GM13977 (cell line): ENCODE data around the gene AGFG2.

Source experiments
- DNase-seq: peaks from one replicate; pipeline ENCODE4 v3.0.0; 2012; ENCODE audit warnings: low spot score
- CTCF ChIP-seq: IDR thresholded peaks from 2 replicates; pipeline ENCODE4 v1.5.1; 2012; ENCODE audit warnings: mild to moderate bottlenecking, control low read depth; ENCODE audit not compliant: insufficient read depth; ENCODE audit errors: extremely low read depth, missing control alignments
- in situ Hi-C: fragments of 300-500 bp; cut with MboI; formaldehyde crosslinking; loops from one replicate; pipeline ENCODE4 v1.12.0; 2022; ENCODE audit warnings: low sequenced_read_pairs, low pct_unique_long_range_greater_than_20kb, mixed read lengths, inconsistent platforms; ENCODE audit not compliant: unreplicated experiment

Gene AGFG2

GRCh38 chr7:100589341-100589947 is 50.4 kb downstream of the AGFG2 start:
- no peak for DNase-seq
- TF ChIP-seq CTCF: no peak
- in situ Hi-C loops: no loop called here

GRCh38 chr7:100590077-100590737 is 51.2 kb downstream of the AGFG2 start:
- no peak for TF ChIP-seq CTCF
- no peak for DNase-seq
- in situ Hi-C loops: no loop called here

- in situ Hi-C loops: no loop called here
- DNase-seq: no peak
- TF ChIP-seq CTCF: no peak
Observed at GRCh38 chr7:100591596-100591995, 52.6 kb downstream of the AGFG2 start.

DNA sequence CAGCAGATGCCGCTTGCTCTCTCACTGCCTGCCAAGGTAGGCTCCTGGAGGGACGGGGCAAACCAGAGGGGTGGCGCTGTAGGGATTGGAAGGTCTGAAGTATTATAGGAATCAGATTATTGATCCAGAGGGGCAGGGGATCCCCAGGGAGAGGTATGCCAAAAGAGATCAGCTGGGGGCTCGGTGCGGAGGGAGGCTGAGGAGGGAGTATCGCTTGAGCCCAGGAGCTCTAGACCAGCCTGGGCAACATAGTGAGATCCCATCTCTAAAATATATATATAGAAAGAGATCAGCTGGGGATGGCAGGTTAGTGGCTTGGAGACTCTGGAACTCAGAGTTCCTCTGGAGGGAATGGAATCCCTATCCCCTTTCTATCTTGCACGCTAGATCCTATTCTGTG is 56.2 kb downstream of the AGFG2 start:
- no peak for DNase-seq
- no peak for TF ChIP-seq CTCF
- in situ Hi-C loops: no loop called here

DNA sequence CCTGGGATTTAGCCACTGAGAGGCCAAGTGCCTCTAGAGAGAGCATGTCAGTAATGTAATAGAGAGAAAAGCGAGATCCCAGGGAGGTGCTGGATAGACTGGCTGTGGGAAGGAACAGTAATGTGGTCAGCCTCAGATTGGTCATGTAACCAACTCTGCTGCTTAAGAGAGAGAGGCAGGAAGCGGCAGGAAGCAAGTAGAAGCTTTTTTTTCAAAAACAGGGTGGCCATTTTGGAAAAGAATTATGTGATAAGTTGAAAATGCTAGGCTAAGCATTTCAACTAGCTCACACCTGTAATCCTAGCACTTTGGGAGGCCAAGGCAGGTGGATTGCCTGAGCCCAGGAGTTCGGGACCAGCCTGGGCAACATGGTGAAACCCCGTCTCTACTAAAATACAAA is 59.4 kb downstream of the AGFG2 start:
- no peak for TF ChIP-seq CTCF
- in situ Hi-C loops: no loop called here
- DNase-seq: no peak

DNA sequence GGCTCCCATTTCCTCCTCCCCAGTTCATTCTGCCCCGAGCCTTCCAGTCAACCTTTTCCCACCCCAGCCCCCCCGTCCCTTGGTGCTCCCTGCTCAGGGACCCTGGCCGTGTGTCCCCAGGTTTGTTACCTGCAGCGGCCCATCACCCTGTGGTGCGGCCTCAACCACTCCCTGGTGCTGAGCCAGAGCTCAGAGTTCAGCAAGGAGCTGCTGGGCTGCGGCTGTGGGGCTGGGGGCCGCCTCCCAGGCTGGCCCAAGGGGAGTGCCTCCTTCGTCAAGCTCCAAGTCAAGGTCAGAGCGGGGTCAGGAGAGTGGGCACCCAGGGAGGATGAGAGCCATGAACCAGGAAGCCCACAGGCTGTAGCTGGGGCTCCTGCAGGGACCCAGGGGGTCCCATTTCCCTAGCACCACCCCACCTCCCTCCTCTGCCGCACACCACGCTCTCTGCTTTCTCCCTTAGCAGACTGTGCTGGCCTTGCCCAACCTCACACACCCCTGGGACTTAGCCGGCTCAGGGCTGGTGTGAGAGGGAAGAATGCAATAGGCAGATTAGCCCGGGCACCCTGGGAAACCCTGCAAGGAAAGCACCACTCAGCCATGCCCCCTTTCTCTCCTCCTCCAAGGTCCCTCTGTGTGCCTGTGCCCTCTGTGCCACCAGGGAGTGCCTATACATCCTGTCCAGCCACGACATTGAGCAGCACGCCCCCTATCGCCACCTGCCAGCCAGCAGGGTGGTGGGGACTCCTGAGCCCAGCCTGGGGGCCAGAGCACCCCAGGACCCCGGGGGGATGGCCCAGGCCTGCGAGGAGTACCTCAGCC is 61.1 kb downstream of the AGFG2 start:
- DNase-seq: no peak
- in situ Hi-C loops: no loop called here
- TF ChIP-seq CTCF: peak; percentile 18
